Stimulated activated CD8-positive, alpha-beta memory T cell treated with anti-CD3 and anti-CD28 coated beads, Interleukin-12 subunit alpha, Interleukin-12 subunit beta, amount 100 ng/mL, for 4 hours (primary cell): ENCODE data around the gene SLC6A11.

ENCODE experiments used
- DNase-seq: peaks from one replicate; pipeline ENCODE4 v3.0.0-alpha.2; 2020; ENCODE audit warnings: low read depth

Gene SLC6A11

DNA sequence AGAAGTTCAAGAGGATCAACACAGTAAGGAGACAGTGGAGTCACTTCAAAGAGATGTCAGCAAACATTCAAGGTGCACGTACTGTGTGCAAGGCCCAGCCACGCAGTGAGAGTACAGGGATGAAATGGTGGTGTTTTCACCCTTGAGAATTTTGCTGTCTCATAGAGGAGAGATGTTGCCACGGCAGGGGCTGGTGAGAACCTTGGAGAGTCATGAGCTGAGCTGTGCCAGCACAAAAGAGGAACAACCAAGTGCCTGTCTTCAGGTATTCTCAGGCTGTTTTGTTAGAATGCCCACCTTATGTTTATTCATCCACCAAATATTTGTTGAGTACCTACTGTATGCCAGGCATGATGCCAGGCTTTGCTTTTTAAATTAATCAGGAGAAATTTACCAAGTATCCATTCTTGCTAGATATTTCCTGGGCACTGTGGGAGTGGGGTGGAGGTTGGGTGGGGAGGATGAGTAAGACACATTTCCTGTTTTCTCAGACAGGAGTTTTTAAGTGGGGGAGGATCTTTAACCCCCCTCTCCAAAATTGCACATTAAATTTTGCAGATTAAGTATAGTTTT lies 72.6 kb downstream of the SLC6A11 start:
- no peak for DNase-seq

DNA sequence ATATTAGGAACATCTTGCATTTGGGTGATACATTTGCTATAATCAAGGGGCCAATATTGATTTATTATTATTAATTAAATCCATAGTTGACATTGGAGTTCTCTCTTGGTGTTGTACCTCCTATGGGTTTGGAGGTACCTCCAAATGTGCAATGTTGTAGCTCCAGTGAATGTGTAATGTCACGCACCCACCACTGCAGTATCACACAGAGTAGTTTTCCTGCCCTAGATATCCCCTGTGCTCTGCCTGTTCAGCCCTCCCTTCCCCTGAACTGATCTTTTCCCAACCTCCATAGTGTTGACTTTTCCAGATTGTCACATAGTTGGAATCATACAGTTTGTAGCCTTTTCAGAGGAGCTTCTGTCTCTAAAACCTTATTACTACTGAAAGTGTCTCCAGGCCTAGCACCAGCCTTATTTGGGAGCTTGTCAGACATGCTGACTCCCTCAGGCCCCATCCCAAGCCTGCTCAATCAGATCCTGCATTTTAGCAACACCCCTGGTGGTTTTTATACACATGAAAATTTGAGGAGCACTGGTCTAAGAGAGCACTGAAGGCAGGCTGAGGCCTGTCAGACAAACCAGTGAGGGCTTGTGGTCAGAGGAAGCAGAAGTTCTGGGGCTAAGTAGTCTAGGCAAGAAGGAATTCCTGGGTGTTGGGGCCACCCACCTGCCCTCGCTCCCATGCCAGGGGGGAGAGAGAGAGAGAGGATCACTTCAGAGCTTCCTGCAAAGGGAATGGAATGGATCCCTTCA lies 73.4 kb downstream of the SLC6A11 start:
- DNase-seq, result no peak

DNA sequence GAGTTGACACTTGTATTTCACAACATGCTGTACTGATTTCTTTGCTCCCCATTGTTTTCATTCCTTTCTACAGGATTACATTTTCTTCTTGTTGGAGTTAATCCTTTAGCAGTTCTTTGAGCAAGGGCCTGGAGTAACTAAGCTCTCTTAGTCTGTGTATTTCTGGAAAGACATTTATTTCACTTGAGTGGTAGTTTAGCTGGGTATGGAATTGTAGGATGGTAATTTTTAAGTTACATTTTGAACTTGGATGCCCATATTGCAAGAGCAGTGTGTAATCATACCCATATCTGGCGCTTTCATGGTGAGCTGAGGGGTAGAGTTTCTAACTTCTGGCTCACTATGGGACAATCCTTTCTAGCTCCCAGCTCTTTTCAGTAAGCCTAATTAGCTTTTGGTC lies 74.6 kb downstream of the SLC6A11 start:
- no peak for DNase-seq

DNA sequence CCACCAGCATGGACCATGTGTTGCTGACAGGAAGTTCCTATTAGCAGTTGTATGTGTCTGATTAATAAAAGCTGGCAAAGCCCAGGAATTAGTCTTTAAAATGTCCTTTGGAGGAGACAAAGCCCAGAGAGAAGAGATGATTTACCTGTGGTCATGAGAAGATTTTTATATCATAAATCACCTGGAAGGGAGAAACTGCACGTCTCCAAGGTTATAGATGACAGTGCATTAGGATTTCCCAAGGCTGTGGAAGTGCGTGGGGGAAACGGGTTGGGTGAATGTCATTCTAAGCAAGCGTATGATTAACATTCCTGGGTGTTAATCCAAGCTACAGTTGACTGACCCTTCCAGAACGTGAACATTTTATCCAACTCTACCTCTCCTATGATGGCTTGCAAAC lies 76.6 kb downstream of the SLC6A11 start:
- DNase-seq, result no peak

GRCh38 chr3:10901296-10901945 lies 85.4 kb downstream of the SLC6A11 start:
- no peak for DNase-seq

- no peak for DNase-seq
Measured at GRCh38 chr3:10907262-10907661, 91.2 kb downstream of the SLC6A11 start.

- DNase-seq, result no peak
Measured at GRCh38 chr3:10910367-10910766, 94.3 kb downstream of the SLC6A11 start.

DNA sequence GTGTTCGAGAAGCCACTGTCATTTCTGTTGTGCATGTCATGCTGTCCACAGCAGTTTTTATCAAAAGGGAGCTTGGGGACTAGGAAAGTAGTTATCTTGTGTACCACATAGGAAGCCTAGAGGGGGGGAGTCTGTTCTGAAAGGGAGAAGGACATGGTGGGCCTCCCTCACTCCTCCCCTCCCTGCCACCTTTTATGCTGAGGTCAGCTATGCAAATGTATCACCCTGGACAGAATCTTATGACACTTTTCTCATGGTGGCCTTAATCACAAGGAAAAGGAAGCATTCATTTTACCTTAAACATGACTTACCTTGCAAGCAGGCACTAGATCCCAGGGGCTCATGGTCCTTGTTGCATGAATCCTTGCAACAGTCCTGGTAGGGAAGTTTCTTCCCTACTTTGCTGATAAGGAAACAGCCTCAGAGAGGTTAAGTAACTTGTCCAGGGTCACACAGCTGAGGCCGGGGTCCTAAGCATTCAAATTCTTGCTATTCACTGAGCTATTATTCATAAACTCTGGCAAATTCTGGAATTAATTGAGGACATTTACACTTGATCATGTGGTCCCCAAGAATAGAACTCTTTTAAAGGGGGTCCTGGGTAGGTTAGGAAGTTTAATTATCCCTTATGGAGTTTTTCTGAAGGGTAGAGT lies 95.4 kb downstream of the SLC6A11 start:
- DNase-seq, result no peak

GRCh38 chr3:10912786-10913185 lies 96.8 kb downstream of the SLC6A11 start:
- DNase-seq, result no peak

DNA sequence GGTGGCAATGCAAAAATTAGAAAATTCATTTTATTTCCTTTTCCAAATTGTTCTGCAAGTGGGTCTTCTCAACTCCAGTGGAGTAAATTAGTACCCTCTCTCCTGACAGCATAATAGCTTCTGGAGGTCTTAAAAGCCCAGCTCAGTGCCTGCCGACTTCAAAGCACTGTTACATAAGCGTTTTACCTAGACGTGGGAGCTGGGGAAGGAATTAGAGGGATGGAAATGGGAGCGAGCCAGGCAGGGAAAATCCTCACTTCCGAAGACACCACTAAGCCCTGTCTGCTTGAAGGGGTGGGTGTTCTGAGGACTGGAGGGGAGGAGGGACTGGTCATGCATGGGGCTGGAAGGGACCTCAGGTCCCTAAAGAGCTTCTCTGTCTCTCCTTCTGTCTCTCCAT lies 99.3 kb downstream of the SLC6A11 start:
- no peak for DNase-seq

GRCh38 chr3:10917176-10917575 lies 101.1 kb downstream of the SLC6A11 start:
- DNase-seq, result no peak

DNA sequence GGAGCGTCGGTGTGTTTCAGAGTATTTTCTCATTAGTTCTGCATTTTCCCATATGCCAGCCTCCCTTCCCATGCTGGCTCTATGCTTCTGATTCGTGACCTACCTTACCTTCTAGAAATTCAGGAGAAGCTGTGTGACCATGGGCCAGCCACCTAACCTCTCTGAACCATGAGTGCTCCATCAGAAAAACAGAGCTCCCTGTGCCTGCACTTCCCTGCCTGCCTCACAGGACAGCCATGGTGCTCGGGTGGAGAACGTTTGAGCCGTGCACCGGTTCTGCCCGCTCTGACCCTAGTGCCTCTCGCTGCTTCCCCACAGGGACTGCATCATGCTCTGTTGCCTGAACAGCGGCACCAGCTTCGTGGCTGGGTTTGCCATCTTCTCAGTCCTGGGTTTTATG lies 102.0 kb downstream of the SLC6A11 start:
- DNase-seq, result no peak

GRCh38 chr3:10919636-10920035 lies 103.6 kb downstream of the SLC6A11 start:
- no peak for DNase-seq

DNA sequence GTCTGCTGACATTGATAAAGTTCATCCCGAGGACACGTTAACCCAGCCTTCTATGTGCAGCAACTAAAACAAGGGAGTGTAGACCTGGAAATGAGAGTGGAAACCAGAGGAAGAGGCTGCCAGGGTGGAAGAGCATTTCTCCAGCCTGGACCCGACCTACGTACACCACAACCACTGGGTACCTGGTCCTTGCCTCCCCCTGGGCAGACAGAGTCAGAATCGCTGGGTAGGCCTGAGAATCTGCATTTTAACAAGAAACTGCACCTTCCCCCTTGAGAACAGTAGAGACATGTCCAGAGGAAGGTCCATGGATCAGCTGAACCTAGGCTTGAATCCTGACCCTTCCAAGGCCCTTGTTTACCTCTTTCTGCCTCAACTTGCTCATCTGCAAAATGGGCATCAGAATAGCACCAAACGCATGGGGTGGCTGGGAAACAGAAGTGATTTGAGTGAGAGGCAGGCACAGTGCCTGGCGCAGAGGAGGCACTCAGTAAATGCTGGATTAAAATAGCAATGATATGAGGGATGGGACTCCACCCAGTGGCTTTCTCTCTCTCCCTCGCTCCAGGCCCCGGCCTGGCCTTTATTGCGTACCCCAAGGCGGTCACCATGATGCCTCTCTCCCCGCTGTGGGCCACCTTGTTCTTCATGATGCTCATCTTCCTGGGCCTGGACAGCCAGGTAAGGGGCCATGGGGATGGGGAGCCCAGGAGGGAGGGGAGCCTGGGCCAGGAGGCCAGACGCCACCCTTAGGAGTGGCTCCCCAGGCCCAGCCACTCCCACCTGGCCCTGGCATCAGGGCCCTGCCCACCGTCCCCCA lies 109.6 kb downstream of the SLC6A11 start:
- no peak for DNase-seq

GRCh38 chr3:10926256-10926810 lies 110.3 kb downstream of the SLC6A11 start:
- DNase-seq, result no peak

- DNase-seq, result no peak
Measured at GRCh38 chr3:10926811-10927521, 110.9 kb downstream of the SLC6A11 start.

DNA sequence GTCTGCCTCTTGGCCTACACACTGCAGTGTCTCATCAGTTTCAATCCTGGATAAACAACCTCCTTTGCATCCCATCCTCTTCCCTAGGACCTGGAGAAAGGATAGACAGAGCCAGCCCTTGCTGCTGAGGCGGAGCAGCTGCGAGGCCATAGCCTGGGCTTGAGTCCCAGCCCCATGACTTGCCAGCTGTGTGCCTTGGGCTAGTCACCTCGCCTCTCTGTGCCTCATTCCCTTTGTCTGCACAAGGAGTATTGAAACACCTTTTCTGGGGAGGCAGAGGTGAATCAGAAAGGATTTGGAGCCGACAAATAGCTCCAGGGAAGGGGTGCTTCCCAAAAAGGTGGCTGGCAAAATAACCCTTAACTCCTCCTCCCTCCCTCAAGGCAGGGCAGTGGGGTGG lies 111.5 kb downstream of the SLC6A11 start:
- DNase-seq, result no peak

DNA sequence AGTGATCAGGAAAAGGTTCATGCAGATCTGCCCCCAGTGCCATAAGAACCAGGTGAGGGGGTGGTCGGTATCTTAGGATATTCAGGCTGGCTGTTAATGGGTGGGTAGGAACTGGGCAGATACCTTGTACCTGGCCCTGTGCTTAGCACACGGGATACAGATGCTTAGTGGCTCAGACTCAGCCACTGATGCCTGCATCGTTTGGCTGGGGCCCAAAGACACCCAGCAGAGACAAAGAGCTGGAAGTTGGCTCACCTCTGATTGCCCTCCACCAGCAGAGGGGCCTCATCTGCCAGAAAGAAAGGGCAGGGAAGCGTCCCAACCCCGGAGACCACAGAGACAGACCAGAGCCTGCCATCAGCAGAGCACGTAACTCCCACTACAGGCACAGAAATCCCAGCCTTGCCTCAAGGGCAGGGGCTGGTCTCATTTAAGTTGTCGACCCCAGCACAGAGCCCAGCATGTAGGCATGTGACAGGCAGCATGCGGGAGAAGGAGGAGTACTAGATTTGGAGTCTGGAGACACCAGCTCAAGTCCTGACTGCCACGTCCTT lies 112.5 kb downstream of the SLC6A11 start:
- no peak for DNase-seq

DNA sequence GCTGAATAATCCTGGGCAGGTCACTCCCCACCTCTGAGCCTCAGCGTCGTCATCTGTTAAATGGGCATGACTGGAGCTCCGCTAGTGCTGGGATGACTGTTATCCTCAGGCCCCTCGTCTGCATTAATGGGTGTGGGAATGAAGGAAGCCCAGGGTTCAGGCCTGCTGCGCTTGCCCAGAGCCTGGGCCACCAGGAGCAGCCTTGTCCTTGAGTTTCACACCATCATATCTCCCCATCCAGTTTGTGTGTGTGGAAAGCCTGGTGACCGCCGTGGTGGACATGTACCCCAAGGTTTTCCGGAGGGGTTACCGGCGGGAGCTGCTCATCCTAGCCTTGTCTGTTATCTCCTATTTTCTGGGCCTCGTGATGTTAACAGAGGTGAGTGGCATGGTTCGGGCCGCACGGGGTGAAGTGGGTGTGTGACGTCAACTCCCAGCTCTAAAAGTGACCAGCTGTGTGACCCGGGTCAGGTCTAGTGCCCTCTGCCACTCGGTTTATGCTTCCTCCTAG lies 113.0 kb downstream of the SLC6A11 start:
- no peak for DNase-seq

- no peak for DNase-seq
Measured at GRCh38 chr3:10929978-10930665, 114.1 kb downstream of the SLC6A11 start.
